Measurements from ENCODE around the gene UVRAG.
"Not testable (repeated sequence)": the region's sequence is repeated elsewhere in the genome, so short reads cannot be mapped to it uniquely, and the experiment has no call there.

UVRAG gene

GRCh38 chr11:76038608-76039007 is 223.6 kb downstream of the UVRAG start:
- DNase-seq = no peak

DNA sequence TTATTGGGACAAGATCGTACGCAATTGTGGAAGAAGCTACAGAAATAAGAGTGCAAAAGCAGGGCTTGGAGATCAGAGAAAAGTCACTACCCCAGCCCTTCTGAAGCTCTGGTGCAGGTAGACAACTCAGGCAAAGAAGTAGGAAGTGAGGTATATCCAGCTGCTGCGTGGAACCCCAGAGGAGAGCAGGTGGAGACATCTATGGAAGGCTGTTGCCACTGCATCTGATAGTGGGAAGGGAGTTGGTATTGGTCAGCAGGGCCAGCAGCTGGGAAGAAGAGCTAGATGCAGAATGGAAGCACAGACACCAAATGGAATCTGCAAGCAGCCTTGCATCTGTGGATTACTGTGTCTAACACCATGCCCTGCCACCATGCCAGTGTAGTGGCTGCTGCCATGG is 226.2 kb downstream of the UVRAG start:
- no peak for DNase-seq

GRCh38 chr11:76044750-76045320 is 229.8 kb downstream of the UVRAG start:
- no peak for DNase-seq

GRCh38 chr11:76047231-76047630 is 232.2 kb downstream of the UVRAG start:
- peak; percentile 17 for DNase-seq

GRCh38 chr11:76047766-76048165 is 232.8 kb downstream of the UVRAG start:
- DNase-seq = no peak

- DNase-seq = no peak
Measured at GRCh38 chr11:76048763-76049162, 233.8 kb downstream of the UVRAG start.

- no peak for DNase-seq
Measured at GRCh38 chr11:76049511-76049910, 234.5 kb downstream of the UVRAG start.

GRCh38 chr11:76051937-76052336 is 236.9 kb downstream of the UVRAG start:
- no peak for DNase-seq

DNA sequence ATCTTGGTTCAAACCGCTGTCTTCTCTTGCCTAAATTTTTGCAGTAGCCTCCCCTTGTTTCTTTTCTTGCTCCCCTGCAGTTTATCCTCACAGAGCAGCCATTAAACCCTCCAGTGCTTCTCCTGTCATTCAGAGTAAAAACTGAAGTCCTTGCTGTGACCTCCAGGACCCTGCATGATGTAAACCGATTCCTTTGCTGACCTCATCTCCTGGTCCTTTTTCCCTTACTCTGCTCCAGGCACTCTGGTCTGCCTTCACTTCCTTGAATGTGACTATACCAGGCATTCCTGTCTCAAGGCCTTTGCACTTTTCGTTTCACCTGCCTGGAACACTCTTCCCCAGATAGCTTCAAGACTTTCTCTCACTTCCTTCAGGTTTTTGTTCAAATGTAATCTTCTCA is 239.3 kb downstream of the UVRAG start:
- DNase-seq = no peak

- no peak for DNase-seq
Measured at GRCh38 chr11:76056876-76057275, 241.9 kb downstream of the UVRAG start.

DNA sequence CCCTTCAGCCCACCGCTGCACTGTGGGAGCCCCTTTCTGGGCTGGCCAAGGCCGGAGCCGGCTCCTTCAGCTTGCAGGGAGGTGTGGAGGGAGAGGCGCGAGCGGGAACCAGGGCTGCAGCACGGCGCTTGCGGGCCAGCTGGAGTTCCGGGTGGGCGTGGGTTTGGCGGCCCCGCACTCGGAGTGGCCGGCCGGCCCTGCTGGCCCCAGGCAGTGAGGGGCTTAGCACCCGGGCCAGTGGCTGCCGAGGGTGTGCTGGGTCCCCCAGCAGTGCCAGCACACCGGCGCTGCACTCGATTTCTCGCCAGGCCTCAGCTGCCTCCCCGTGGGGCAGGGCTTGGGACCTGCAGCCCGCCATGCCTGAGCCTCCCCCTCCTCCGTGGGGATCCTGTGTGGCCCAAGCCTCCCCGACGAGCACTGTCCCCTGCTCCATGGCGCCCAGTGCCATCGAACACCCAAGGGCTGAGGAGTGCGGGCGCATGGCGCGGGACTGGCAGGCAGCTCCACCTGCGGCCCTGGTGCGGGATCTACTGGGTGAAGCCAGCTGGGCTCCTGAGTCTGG is 245.5 kb downstream of the UVRAG start:
- DNase-seq = not testable (repeated sequence)

- DNase-seq = no peak
Measured at GRCh38 chr11:76062733-76063132, 247.7 kb downstream of the UVRAG start.

GRCh38 chr11:76064192-76064591 is 249.2 kb downstream of the UVRAG start:
- DNase-seq = no peak

DNA sequence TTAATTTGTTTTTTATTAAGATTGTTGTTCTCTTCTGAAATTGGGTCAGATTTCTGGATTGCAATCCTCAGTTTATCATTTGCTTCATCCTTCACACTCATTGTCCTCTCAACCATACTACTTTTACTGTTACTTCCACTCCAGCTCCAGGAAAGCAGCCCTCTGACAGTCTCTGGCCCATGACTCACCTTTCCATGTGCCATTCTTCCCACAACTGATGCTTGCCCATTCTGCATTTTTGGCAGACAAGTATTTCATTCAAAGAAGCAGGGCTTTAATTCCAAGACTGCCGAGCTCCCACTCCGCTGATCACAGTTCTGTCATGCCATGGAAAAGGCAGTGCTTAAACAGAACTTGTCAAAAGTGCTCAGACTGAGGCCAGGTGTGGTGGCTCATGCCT is 252.1 kb downstream of the UVRAG start:
- DNase-seq = no peak

GRCh38 chr11:76069001-76069400 is 254.0 kb downstream of the UVRAG start:
- no peak for DNase-seq

GRCh38 chr11:76071090-76071489 is 256.1 kb downstream of the UVRAG start:
- DNase-seq = no peak

DNA sequence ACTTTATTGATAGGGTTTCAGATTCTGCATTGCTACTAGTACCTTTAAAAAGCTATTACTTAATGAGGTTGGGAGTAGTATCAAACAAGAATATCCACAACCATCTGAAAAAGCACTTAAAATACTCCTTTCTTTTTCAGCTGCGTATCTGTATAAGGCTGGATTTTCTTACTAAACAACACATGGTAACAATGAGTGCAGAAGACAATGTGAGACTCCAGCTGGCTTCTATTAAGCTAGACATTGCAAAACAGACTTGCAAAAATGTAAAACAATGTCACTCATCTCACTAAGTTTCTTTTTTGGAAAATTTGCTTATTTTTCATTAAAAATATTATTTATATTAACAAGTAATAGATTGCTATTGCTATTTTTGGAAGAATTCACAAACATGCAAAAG is 258.7 kb downstream of the UVRAG start:
- DNase-seq = no peak

- peak; percentile 49 for DNase-seq
Measured at GRCh38 chr11:76074148-76075095, 259.4 kb downstream of the UVRAG start.

GRCh38 chr11:76075716-76076115 is 260.7 kb downstream of the UVRAG start:
- DNase-seq = no peak

- not testable (repeated sequence) for DNase-seq
Measured at GRCh38 chr11:76076253-76076652, 261.2 kb downstream of the UVRAG start.

DNA sequence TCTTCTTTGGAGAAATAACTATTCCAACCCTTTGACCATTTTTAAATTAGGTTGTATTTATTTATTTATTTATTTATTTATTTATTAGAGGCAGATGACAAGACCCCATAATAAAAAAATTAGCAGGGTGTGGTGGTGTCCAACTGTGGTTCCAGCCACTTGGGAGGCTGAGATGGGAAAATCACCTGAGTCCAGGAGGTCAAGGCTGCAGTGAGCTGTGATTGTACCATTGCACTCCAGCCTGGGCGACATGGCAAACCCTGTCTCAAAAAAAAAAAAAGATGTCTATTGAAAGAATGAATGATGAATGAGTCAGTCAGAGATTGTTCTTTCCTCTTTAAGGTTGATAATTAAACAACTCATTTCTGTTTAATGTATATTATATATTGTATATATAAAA is 261.7 kb downstream of the UVRAG start:
- no peak for DNase-seq

DNA sequence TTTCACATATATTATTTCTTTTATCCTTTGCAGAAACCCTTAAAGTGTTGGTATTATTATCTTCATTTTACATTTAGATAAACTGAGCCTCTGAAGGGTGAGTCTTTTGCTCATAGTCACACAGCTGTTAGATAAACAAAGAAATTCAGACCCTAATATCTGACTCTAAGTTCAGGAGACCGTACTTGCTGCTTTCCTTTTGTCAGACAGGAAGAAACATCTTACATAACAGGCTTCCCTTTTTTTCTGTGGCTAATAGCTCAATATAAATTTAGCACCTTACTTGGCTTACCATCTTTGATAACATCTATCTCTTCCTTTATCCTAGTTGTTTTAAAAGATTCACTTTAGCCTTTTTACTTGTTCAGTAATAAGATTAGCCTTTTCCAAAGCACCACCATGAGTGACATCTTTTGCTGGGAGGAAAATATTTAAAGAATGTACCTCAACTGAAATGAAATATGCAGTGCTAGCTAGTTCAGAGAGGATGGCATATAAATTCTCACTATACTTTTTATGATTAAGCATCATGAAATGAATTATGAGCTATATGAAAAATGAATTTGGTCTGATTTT is 262.7 kb downstream of the UVRAG start:
- peak; percentile 50 for DNase-seq

GRCh38 chr11:76081084-76081483 is 266.1 kb downstream of the UVRAG start:
- not testable (repeated sequence) for DNase-seq

All from NCI-H226 (cell line).